Body of pancreas (tissue), 4 donors: ENCODE results near the gene RABGEF1.
"Not testable (repeated sequence)": the region's sequence is repeated elsewhere in the genome, so short reads cannot be mapped to it uniquely, and the experiment has no call there.

Experiments
- CTCF ChIP-seq, 7 experiments: fragments of 450-650 bp in 4 of 7; fragments of 200-600 bp in 3 of 7; sonication (generic) in 3 of 7; IDR thresholded peaks; one replicate each; pipeline ENCODE4 v1.5.1; 2016 to 2019; ENCODE audit warnings: antibody characterized with exemption in 7 of 7
- POLR2A ChIP-seq, 3 donors: fragments of 450-650 bp; IDR thresholded peaks; one replicate each; pipeline ENCODE4 v1.6.1; 2016; ENCODE audit warnings: antibody characterized with exemption in 3 of 3, mild to moderate bottlenecking in 2 of 3

DNA sequence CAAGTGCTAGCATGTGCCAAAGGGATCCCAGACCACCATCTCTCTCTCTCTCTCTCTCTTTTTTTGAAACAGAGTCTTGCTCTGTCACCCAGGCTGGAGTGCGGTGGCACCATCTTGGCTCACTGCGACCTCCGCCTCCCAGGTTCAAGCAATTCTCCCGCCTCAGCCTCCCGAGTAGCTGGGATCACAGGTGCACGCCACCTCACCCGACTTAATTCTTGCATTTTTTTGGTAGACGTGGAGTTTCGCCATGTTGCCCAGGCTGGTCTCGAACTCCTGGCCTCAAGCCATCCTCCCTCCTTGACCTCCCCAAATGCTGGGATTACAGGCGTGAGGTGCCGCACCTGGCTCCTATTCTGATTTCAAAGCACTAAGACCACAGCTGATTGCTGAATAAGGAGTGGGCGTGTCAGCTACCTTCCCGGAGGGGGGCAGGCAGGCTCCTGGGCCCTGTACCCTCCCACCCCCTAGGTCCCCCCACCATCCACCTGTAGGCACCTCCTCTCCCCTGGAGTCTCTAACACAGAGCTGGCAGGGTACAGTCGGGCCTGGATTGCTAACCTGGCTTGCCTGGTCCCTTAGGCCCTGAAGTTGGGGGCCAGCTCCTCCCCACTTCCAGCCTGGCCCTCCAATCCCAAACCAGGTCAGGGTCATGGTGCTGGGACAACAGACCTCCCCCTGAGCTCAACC lies 74.8 kb downstream of the RABGEF1 start:
- not testable (repeated sequence) for TF ChIP-seq POLR2A, CTCF (IDR thresholded peaks at IDR 0.05)
